Gastrocnemius medialis (tissue), 4 donors: ENCODE measurements around the gene LARGE1.

Experiments used
- CTCF ChIP-seq, 5 experiments: fragments of 450-650 bp in 3 of 5; fragments of 200-600 bp in 2 of 5; sonication (generic) in 2 of 5; IDR thresholded peaks in 4 of 5; conservative IDR thresholded peaks in 1 of 5; 1 replicate in 4 of 5; 2 replicates in 1 of 5; pipeline ENCODE4 v1.5.1; 2016 to 2019; ENCODE audit warnings: antibody characterized with exemption in 5 of 5, mild to moderate bottlenecking in 3 of 5, moderate library complexity in 3 of 5
- POLR2A ChIP-seq, 2 donors: fragments of 450-650 bp; IDR thresholded peaks; one replicate each; pipeline ENCODE4 v1.6.1; 2017; ENCODE audit warnings: antibody characterized with exemption in 2 of 2, mild to moderate bottlenecking in 2 of 2, moderate library complexity in 2 of 2

- TF ChIP-seq POLR2A (IDR thresholded peaks at IDR 0.05) (no peak), CTCF (IDR thresholded peaks at IDR 0.05 in 4 of 5, conservative IDR thresholded peaks at IDR 0.05 in 1 of 5) (no peak)
Measured at GRCh38 chr22:33400891-33401290, 519.4 kb downstream of the LARGE1 start.
